Left lung (tissue), 10 donors: ENCODE results near the gene PASK. TPM values are rescaled to one million over a fixed set of nuclear protein-coding genes. Genes with fewer than 3 reads are reported as not detected.

Experiments used
- ATAC-seq: fragments of 200-7000 bp; cut with Tn5 transposase; one replicate; pipeline ENCODE4 v1.9.1; 2020; ENCODE audit warnings: moderate library complexity
- DNase-seq, 4 donors: peaks; one replicate each; pipeline ENCODE4 v3.0.0-alpha.2; 2013 to 2020
- H3K27ac ChIP-seq, 2 donors: fragments of 200-600 bp; sonication (generic) in 1 of 2; one replicate each; pipeline versions ENCODE4 v1.5.0 to v1.8.0; 2020 to 2021
- H3K27me3 ChIP-seq, 2 donors: fragments of 200-600 bp; sonication (generic) in 1 of 2; one replicate each; pipeline versions ENCODE4 v1.5.0 to v1.8.0; 2020 to 2021
- H3K36me3 ChIP-seq, 2 donors: fragments of 200-600 bp; sonication (generic) in 1 of 2; one replicate each; pipeline versions ENCODE4 v1.5.0 to v1.8.0; 2020 to 2021
- H3K4me1 ChIP-seq, 2 donors: fragments of 200-600 bp; one replicate each; pipeline ENCODE4 v1.8.0; 2021
- H3K4me3 ChIP-seq, 2 donors: fragments of 200-600 bp; sonication (generic) in 1 of 2; one replicate each; pipeline versions ENCODE4 v1.5.0 to v1.8.0; 2020 to 2021; ENCODE audit warnings: mild to moderate bottlenecking in 1 of 2
- H3K9me3 ChIP-seq, 2 donors: fragments of 200-600 bp; sonication (generic) in 1 of 2; one replicate each; pipeline versions ENCODE4 v1.5.0 to v1.8.0; 2020 to 2021
- CTCF ChIP-seq, 2 donors: fragments of 200-600 bp; sonication (generic) in 1 of 2; IDR thresholded peaks; one replicate each; pipeline versions ENCODE4 v1.5.0 to v1.8.0; 2021; ENCODE audit warnings: antibody characterized with exemption in 2 of 2
- intact Hi-C, 2 donors: fragments of 100-400 bp; cut with DNase I; formaldehyde crosslinking; loops; one replicate each; pipeline versions ENCODE4 v1.11.2 to v1.14.2; 2022
- polyA plus RNA-seq, 6 donors: library from polyadenylated mRNA; unstranded; fragments of 120-200 nt; gene quantifications; one replicate each; pipeline ENCODE4 v1.2.1, GENCODE V29; 2013; ENCODE audit not compliant: insufficient read length in 6 of 6
- total RNA-seq, 2 donors: library from RNA; stranded (reverse); fragmentation: NEBNext Ultra II Directional; extraction: Animal tissue kit (Norgen Biotek cat#: 25700); gene quantifications; one replicate each; pipeline ENCODE4 v1.2.1, GENCODE V29; 2021
- donor health status: DM: no; HTN: yes; CAD: no.
- donor health status: DM: no; HTN: no; CAD: no.

PASK gene
- total and polyA plus RNA-seq, 8 donors: 12.7 to 24.8 (median 21.0) TPM

GRCh38 chr2:241159116-241159515 lies 9.8 kb upstream of the PASK start:
- H3K27me3 ChIP-seq: no peaks in the 10 kb centered on the region
- peaks cover 0 to 75% of the 10 kb centered on the region in 2 donors for H3K36me3 ChIP-seq
- intact Hi-C loops: no loop called here
- peak in 1 of 4 donors; percentile 2 for DNase-seq
- H3K9me3 ChIP-seq: no peaks in the 10 kb centered on the region
- H3K4me1 ChIP-seq: peaks cover 7 to 20% of the 10 kb centered on the region in 2 donors
- no peak for ATAC-seq
- no peak for TF ChIP-seq CTCF (IDR thresholded peaks at IDR 0.05)
- H3K4me3 ChIP-seq: no peak overlapping the region
- H3K27ac ChIP-seq: no peak overlapping the region

- Histone ChIP-seq H3K27me3 (no peaks in the 10 kb centered on the region), H3K4me1 (peaks cover 7 to 20% of the 10 kb centered on the region in 2 donors), H3K36me3 (peaks cover 0 to 73% of the 10 kb centered on the region in 2 donors), H3K9me3 (no peaks in the 10 kb centered on the region), H3K4me3 (no peak overlapping the region), H3K27ac (no peak overlapping the region)
- ATAC-seq: no peak
- DNase-seq: no peak
- TF ChIP-seq CTCF (IDR thresholded peaks at IDR 0.05): no peak
- intact Hi-C loops: no loop called here
Observed at GRCh38 chr2:241158546-241158900, 9.3 kb upstream of the PASK start.

GRCh38 chr2:241157841-241158545 lies 8.7 kb upstream of the PASK start:
- ATAC-seq (no peak), DNase-seq (no peak)
- Histone ChIP-seq H3K9me3 (no peaks in the 10 kb centered on the region), H3K4me1 (peaks cover 7 to 20% of the 10 kb centered on the region in 2 donors), H3K36me3 (peaks cover 0 to 73% of the 10 kb centered on the region in 2 donors), H3K4me3 (no peak overlapping the region), H3K27ac (no peak overlapping the region), H3K27me3 (no peaks in the 10 kb centered on the region)
- TF ChIP-seq CTCF (IDR thresholded peaks at IDR 0.05): no peak
- intact Hi-C loops: no loop called here

GRCh38 chr2:241156971-241157441 lies 7.7 kb upstream of the PASK start:
- H3K4me3 ChIP-seq: no peak overlapping the region
- H3K27me3 ChIP-seq: no peaks in the 10 kb centered on the region
- DNase-seq: no peak
- no peak for ATAC-seq
- H3K4me1 ChIP-seq: peaks cover 4 to 16% of the 10 kb centered on the region in 2 donors
- intact Hi-C loops: no loop called here
- peaks cover 0 to 64% of the 10 kb centered on the region in 2 donors for H3K36me3 ChIP-seq
- TF ChIP-seq CTCF (IDR thresholded peaks at IDR 0.05): no peak
- H3K9me3 ChIP-seq: no peaks in the 10 kb centered on the region
- H3K27ac ChIP-seq: no peak overlapping the region

- peaks cover 0 to 59% of the 10 kb centered on the region in 2 donors for H3K36me3 ChIP-seq
Observed at GRCh38 chr2:241155936-241156335, 6.7 kb upstream of the PASK start.

More at GRCh38 chr2:241155936-241156335, 6.7 kb upstream of the PASK start:
- ATAC-seq (no peak), DNase-seq (no peak)
- intact Hi-C loops: no loop called here
- H3K27me3 ChIP-seq: no peaks in the 10 kb centered on the region
- no peak overlapping the region for H3K4me3 ChIP-seq
- H3K9me3 ChIP-seq: no peaks in the 10 kb centered on the region
- peaks cover 6 to 18% of the 10 kb centered on the region in 2 donors for H3K4me1 ChIP-seq
- no peak overlapping the region for H3K27ac ChIP-seq
- TF ChIP-seq CTCF (IDR thresholded peaks at IDR 0.05): no peak
